ENCODE measurements around the gene SLC4A4.

Gene SLC4A4

GRCh38 chr4:71338846-71339593 is at the start of gene SLC4A4:
Gene SLC4A4 (plus strand): TSS chr4:71339020.
- DNase-seq = no peak

DNA sequence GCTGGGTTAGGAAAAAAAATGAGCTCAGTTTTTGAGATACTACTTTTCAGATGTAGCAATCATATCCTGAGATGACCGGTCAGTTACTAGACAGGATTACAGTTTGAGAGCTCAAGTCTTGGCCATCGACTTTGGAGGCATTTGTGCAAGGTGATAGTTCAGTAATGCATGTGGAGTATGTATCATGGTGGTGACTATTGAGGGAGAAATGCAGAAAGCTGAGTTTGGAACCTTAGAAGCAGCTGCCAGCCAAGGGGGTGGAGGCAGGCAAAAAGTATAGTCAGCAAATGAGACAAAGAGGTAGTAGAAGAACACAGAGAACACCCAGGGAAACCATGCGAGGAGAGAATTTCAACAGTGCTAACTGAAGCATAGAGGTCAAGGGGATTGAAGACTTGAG is 48.7 kb upstream of the SLC4A4 start:
- DNase-seq = no peak

- no peak for DNase-seq
Observed at GRCh38 chr4:71290476-71290875, 48.3 kb upstream of the SLC4A4 start.

- DNase-seq = no peak
Observed at GRCh38 chr4:71292228-71292627, 46.6 kb upstream of the SLC4A4 start.

GRCh38 chr4:71293705-71294104 is 45.1 kb upstream of the SLC4A4 start:
- no peak for DNase-seq

- no peak for DNase-seq
Observed at GRCh38 chr4:71294301-71294700, 44.5 kb upstream of the SLC4A4 start.

DNA sequence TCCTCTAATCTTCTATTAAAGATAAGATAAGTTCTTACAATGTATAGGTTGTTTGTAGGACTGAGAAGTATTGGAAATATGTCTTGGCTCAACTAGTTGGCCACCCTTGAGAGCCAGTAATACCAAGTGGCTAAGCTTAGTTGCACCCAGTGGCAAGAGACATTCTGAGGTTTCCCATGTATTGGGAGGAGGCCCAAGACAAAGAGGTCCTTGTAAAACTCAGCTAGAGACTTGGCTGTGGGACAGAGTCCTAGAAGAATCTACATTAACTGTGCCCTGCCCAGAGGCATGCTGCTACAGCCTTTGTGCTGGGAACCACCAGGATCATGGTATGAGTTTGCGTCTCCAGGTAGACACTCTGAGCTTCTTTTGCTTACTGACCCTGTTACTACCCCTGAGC is 41.9 kb upstream of the SLC4A4 start:
- no peak for DNase-seq

DNA sequence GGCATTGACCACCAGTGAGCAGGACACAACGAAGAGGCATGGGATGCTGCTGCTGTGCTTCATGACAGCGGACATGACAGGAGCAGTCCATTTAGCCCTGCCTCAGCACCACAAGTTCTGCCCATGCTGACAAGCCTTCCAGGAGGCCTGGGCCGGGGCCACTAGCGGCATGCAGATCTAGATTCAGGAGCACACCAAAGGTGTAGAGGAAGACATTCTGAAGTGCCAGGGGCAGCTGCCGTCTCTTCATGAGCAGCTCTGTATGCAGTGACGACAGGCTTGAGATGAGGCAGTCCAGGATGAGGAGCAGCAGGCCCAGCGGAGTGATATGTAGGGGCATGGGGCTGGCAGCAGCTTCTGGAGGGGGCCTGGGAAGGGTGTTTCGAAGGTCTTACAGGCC is 38.5 kb upstream of the SLC4A4 start:
- no peak for DNase-seq

DNA sequence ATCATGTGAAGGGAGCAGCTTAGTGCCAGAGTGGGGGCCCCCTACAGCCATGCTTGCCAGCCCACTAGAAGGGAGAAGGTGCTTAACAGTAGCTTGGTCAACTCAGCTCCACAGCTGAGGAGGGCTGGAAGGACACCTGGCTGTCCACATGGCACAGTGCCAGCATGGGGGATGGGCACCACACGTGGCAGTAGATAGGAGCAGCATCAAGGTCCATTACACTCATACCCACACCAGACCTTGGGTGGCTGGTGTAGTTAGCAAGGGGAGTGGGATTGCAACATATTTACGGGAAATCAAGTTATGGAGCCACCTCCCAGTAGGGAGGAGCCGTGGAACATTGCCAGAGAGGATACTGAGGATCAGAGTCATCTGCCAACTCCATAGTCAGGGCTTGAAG is 37.9 kb upstream of the SLC4A4 start:
- no peak for DNase-seq

GRCh38 chr4:71303287-71303686 is 35.5 kb upstream of the SLC4A4 start:
- DNase-seq = no peak

DNA sequence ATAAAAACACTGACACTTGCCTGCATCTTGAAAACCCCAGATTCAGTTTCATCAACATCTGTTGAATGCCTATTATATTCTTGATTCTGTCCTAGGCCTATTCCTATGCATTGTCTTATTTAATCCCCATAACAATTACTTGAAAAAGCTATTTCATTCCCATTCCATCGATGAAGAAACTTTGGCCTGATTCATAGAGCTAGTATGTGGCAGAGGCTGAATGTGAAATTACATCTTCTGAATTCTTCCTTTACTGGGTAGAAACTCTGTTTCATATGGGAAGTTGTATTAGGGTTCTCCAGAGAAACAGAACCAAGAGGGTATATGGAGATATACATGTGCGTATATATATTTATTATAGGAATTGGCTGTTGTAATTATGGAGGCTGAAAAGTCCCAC is 35.0 kb upstream of the SLC4A4 start:
- DNase-seq = no peak

- DNase-seq = no peak
Observed at GRCh38 chr4:71304289-71304850, 34.5 kb upstream of the SLC4A4 start.

DNA sequence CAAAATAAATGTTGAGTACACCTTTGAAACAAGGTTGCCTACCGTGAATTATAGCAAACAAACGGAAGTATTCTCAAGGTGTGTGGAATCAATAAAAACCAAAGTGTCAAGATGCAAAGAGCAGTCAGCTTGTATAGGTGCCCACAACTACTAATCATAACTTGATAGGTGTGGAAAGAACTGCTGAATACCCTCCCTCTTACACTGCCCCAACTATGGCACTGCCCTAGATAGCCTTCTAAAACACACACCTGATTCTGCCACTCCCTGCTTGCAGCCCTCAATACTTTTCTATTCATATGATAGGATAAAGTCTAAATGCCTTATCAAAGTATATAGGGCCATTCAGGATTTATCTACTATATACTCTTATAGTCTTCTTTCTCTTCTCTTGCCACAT is 31.1 kb upstream of the SLC4A4 start:
- DNase-seq = no peak

DNA sequence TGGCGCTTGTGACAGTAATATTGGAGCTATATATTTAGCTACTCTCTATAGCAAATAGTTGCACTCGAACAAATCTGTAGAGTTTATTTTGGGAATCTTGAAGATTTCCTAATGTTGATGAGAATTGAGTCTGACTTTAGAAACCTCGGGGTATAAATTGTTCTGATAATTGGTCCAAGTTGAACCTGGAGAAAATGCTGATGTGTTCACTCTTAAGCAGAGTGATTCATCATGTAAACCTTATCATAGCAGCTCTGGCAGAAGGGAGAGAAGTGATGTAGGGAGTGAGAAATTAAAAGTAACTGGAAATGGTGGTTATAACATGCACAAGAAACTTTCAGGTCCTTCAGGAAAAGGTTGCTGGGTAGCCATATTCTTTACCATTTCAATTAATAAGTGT is 16.4 kb upstream of the SLC4A4 start:
- no peak for DNase-seq

- no peak for DNase-seq
Observed at GRCh38 chr4:71333368-71333767, 5.5 kb upstream of the SLC4A4 start.

DNA sequence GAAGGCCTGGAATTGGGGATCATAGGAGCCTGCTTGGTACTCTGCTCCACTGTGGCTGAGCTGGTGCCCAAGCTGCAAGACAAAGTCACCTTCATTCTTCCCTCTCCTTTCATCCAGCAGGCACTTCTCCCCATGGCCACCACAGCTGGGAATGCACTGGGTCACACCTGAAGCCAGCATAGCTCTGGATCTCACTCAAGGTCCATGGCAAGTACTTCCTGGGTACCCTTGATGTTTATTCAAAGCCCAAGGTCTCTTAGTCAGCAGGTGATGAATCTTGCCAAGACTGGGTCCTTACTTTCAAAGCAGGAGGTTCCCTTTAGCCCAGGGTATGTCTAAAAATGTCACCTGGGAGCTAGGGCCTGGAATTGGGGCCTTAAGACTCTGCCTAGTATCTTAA is 4.9 kb upstream of the SLC4A4 start:
- DNase-seq = no peak

- no peak for DNase-seq
Observed at GRCh38 chr4:71334465-71334882, 4.3 kb upstream of the SLC4A4 start.

DNA sequence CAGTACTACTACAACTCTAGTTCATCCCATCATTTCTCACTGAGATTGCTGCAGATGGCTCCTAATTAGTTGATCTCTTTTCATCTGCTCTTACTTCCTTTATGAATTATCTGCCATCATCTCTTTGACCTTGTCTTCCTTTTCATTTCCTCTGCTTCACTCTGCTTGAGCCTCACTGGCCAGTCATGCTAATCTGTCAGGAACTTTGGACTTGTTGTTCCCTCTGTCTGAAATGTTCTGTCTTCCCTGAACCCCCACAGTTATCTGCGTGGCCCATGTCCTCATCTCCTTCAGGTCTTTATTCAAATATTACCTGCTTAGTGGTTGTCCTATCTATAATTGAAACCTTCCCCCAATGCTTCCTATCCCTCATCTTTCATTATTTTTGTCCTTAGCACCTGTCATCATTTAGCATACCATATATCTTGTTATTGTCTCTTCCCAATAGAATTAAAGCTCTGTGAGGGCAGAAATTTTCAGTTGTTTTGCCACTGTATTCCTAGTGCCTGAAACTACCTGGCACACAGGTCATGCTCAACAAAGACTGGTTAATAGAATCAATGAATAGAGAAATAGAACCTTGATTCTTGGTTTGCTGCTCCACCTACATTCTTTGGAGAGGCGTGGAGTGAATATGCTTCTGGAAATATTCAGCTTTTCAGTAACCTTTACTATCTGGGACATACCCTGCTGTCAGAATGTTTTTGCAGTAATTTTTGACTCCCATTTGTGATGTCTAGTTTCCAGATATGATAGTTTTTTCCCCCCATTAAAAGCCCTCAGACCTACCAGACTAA is 5.0 kb downstream of the SLC4A4 start:
- no peak for DNase-seq

- no peak for DNase-seq
Observed at GRCh38 chr4:71346710-71347109, 7.9 kb downstream of the SLC4A4 start.

DNA sequence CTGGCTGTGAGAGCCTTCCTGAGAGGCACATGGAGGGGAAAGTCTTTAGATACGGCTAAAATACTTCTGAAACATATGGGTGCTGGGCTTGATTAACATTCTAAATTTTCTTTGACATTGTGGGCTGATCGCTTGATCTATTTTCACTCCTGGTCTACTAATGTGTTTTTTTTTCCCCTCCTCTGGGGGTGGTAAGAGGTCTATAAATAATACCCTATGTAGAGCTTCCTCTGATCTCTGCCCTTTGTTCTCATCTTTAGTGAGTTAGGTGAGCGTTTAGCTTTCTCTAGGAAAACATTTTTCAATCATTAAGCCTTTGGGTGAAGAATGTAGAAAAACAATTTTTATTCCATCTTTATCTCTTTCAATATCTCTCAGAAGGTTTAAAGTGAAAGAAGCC is 9.8 kb downstream of the SLC4A4 start:
- no peak for DNase-seq

GRCh38 chr4:71355045-71355444 is 16.2 kb downstream of the SLC4A4 start:
- no peak for DNase-seq

GRCh38 chr4:71355971-71356370 is 17.2 kb downstream of the SLC4A4 start:
- no peak for DNase-seq

DNA sequence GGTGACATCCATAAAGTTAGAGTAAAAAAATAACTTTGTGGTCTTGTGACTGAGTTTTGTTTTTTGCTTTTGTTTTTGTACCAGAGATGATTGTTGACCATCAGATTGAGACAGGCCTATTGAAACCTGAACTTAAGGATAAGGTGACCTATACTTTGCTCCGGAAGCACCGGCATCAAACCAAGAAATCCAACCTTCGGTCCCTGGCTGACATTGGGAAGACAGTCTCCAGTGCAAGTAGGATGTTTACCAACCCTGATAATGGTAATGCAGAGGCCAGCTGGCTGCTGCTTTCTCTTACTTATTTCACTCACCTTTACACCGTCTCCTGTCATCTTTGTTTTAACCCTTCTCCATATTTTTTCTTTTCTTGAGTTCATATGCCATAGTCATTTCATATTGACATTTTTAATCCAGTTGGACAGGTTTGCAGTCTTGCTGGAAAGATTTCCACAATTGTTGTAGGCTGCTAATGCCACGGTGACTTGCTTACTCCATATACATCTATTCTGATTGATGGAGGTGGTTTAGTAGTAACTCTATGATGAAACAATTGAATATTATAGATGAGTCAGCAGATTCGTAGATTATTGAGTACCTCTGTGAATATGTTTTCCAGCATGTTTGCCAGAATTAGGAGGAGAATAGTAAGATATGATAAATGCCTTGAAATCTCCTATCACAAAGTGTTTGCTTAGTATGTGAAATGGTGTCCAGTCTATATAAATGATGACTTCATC is 18.3 kb downstream of the SLC4A4 start:
- no peak for DNase-seq
